Spleen (tissue), 11 donors: Measurements from ENCODE around the gene RHOV. TPM values are rescaled to one million over a fixed set of nuclear protein-coding genes. Genes with fewer than 3 reads are reported as not detected.
A peak's percentile ranks its signal among the peaks of the same experiment; 100 is the strongest.

Source experiments
- DNase-seq: peaks from one replicate; pipeline ENCODE4 v3.0.0-alpha.2; 2020
- H3K27ac ChIP-seq, 8 donors: fragments of 200-600 bp; sonication (generic) in 7 of 8; 1 replicate in 4 of 8; 2 replicates in 4 of 8; pipeline versions ENCODE4 v1.5.0 to v1.8.0; 2016 to 2021; ENCODE audit warnings: inconsistent platforms in 4 of 8, mild to moderate bottlenecking in 4 of 8, moderate library complexity in 1 of 8
- H3K27me3 ChIP-seq, 7 donors: fragments of 200-600 bp; sonication (generic) in 6 of 7; replicated peaks in 1 of 7; 1 replicate in 4 of 7; 2 replicates in 3 of 7; pipeline versions ENCODE4 v1.5.0 to v1.8.0; 2016 to 2021; ENCODE audit warnings: inconsistent platforms in 3 of 7, mild to moderate bottlenecking in 1 of 7
- H3K36me3 ChIP-seq, 6 donors: fragments of 200-600 bp; sonication (generic) in 5 of 6; 1 replicate in 4 of 6; 2 replicates in 2 of 6; pipeline versions ENCODE4 v1.5.0 to v1.8.0; 2016 to 2021; ENCODE audit warnings: inconsistent platforms in 2 of 6
- H3K4me1 ChIP-seq, 6 donors: fragments of 200-600 bp; sonication (generic) in 5 of 6; 1 replicate in 3 of 6; 2 replicates in 3 of 6; pipeline versions ENCODE4 v1.5.0 to v1.8.0; 2016 to 2021; ENCODE audit warnings: inconsistent platforms in 3 of 6
- H3K4me3 ChIP-seq, 8 donors: fragments of 200-600 bp; sonication (generic) in 7 of 8; 1 replicate in 4 of 8; 2 replicates in 4 of 8; pipeline versions ENCODE4 v1.5.0 to v1.8.0; 2016 to 2021; ENCODE audit warnings: inconsistent platforms in 4 of 8, mild to moderate bottlenecking in 4 of 8, moderate library complexity in 2 of 8
- H3K9me3 ChIP-seq, 8 donors: fragments of 200-600 bp; sonication (generic) in 7 of 8; 1 replicate in 4 of 8; 2 replicates in 4 of 8; pipeline versions ENCODE4 v1.5.0 to v1.8.0; 2016 to 2021; ENCODE audit warnings: inconsistent platforms in 4 of 8
- CTCF ChIP-seq, 11 experiments: fragments of 200-600 bp in 7 of 11; fragments of 450-650 bp in 4 of 11; sonication (generic) in 4 of 11; IDR thresholded peaks in 8 of 11; conservative IDR thresholded peaks in 3 of 11; 1 replicate in 7 of 11; 2 replicates in 4 of 11; pipeline versions ENCODE4 v1.4.0 to v1.8.0; 2016 to 2021; ENCODE audit warnings: antibody characterized with exemption in 11 of 11, inconsistent platforms in 4 of 11, mild to moderate bottlenecking in 1 of 11
- POLR2A ChIP-seq, 3 donors: fragments of 450-650 bp; IDR thresholded peaks; one replicate each; pipeline ENCODE4 v1.5.1; 2017; ENCODE audit warnings: antibody characterized with exemption in 3 of 3, mild to moderate bottlenecking in 1 of 3
- POLR2AphosphoS5 ChIP-seq, 3 donors: sonication (generic); formaldehyde crosslinking; IDR thresholded peaks; one replicate each; pipeline ENCODE4 v1.5.1; 2017; ENCODE audit warnings: antibody characterized with exemption in 3 of 3
- WGBS, 5 donors: extraction: QIAGEN DNeasy Blood & Tissue Kit in 3 of 5; methylation state at CpG; one replicate each; pipeline versions ENCODE4 v1.1.5 to v1.1.7; 2013 to 2018; 5-methylcytosine and 5-hydroxymethylcytosine counted together
- intact Hi-C: fragments of 100-400 bp; cut with DNase I; formaldehyde crosslinking; loops from one replicate; pipeline ENCODE4 v1.15.0; 2023; ENCODE audit warnings: low total_unique reads
- polyA plus RNA-seq, 3 donors: library from polyadenylated mRNA; stranded (reverse); fragments of 200-250 nt; gene quantifications; one replicate each; pipeline ENCODE4 v1.2.1, GENCODE V29; 2013
- total RNA-seq, 7 donors: library from RNA; depleted of rRNA in 3 of 7; stranded (reverse); fragments of >200 nt in 3 of 7; fragmentation: NEBNext Ultra II Directional in 4 of 7; extraction: Animal tissue kit (Norgen Biotek cat#: 25700) in 4 of 7; gene quantifications; one replicate each; pipeline versions ENCODE4 v1.1.0 to v1.2.1, GENCODE V29; 2016 to 2021
- donor health status: healthy with polysubstance abuse.
- donor health status: DM: no; HTN: no; CAD: no; lungs with moderate emphysema.
- donor health status: DM: no; HTN: no; CAD: no.
- donor health status: Bipolar disorder and iron deficiency.
- donor health status: healthy.
- donor health status: DM: no; HTN: no; CAD: no.
- donor health status: DM: yes; HTN: yes; CAD: no.

RHOV gene
- total and polyA plus RNA-seq, 10 donors, result 0.06 to 0.19 TPM; not detected in 8

GRCh38 chr15:40891810-40892446, 17.9 kb upstream of the RHOV start:
- WGBS, 5 donors, result 14 to 25% (median 19%) methylated on average over 4 of the region's 4 CpGs
- Histone ChIP-seq H3K36me3 (peaks cover 0 to 14% (median 9%) of the 10 kb centered on the region in 6 donors), H3K9me3 (no peaks in the 10 kb centered on the region), H3K27me3 (no peaks in the 10 kb centered on the region), H3K4me3 (peak overlapping the region in 1 of 8 donors; percentile 98), H3K27ac (peak overlapping the region in 1 of 8 donors; percentile 91), H3K4me1 (peaks cover 11 to 51% (median 40%) of the 10 kb centered on the region in 6 donors)
- TF ChIP-seq POLR2AphosphoS5 (IDR thresholded peaks at IDR 0.05) (no peak), CTCF (IDR thresholded peaks at IDR 0.05 in 8 of 11, conservative IDR thresholded peaks at IDR 0.05 in 3 of 11) (peak in 9 of 11 experiments; percentile 14 to 74 (median 64)), POLR2A (IDR thresholded peaks at IDR 0.05) (no peak)
- no peak for DNase-seq
- intact Hi-C loops, result loop anchor here (2.0 to 5.0 kb wide), 2 partner anchors 33 to 215 kb away; no protein-coding TSS in a partner anchor

GRCh38 chr15:40891138-40891537, 17.1 kb upstream of the RHOV start:
- TF ChIP-seq POLR2AphosphoS5 (IDR thresholded peaks at IDR 0.05), result no peak
- no peak for TF ChIP-seq CTCF (IDR thresholded peaks at IDR 0.05 in 8 of 11, conservative IDR thresholded peaks at IDR 0.05 in 3 of 11)
- no peak for TF ChIP-seq POLR2A (IDR thresholded peaks at IDR 0.05)
- no peaks in the 10 kb centered on the region for H3K9me3 ChIP-seq
- WGBS, 5 donors, result 81 to 88% (median 86%) methylated on average over 5 of the region's 5 CpGs

GRCh38 chr15:40889112-40889511, 15.1 kb upstream of the RHOV start:
- Histone ChIP-seq H3K9me3 (no peaks in the 10 kb centered on the region), H3K27me3 (no peaks in the 10 kb centered on the region), H3K4me3 (no peak overlapping the region), H3K36me3 (no peaks in the 10 kb centered on the region), H3K4me1 (peaks cover 0 to 28% (median 18%) of the 10 kb centered on the region in 6 donors), H3K27ac (no peak overlapping the region)
- no peak for TF ChIP-seq POLR2A (IDR thresholded peaks at IDR 0.05)
- DNase-seq, result no peak
- intact Hi-C loops, result no loop called here

More at GRCh38 chr15:40891138-40891537, 17.1 kb upstream of the RHOV start:
- H3K4me1 ChIP-seq, result peaks cover 11 to 43% (median 34%) of the 10 kb centered on the region in 6 donors
- H3K36me3 ChIP-seq, result peaks cover 0 to 6% (median 2%) of the 10 kb centered on the region in 6 donors
- H3K4me3 ChIP-seq, result no peak overlapping the region
- H3K27ac ChIP-seq, result no peak overlapping the region
- no peaks in the 10 kb centered on the region for H3K27me3 ChIP-seq
- intact Hi-C loops, result loop anchor here (2.0 to 5.0 kb wide), 2 partner anchors 32 to 214 kb away; no protein-coding TSS in a partner anchor
- DNase-seq, result no peak

GRCh38 chr15:40886586-40886985, 12.6 kb upstream of the RHOV start:
- no peak for DNase-seq
- Histone ChIP-seq H3K4me1 (peaks cover 0 to 3% (median under 1%) of the 10 kb centered on the region in 6 donors), H3K27me3 (no peaks in the 10 kb centered on the region), H3K4me3 (no peak overlapping the region), H3K9me3 (peaks cover 0 to 3% (median 0%) of the 10 kb centered on the region in 8 donors), H3K27ac (no peak overlapping the region), H3K36me3 (no peaks in the 10 kb centered on the region)
- intact Hi-C loops, result no loop called here
- TF ChIP-seq POLR2AphosphoS5 (IDR thresholded peaks at IDR 0.05) (no peak), CTCF (IDR thresholded peaks at IDR 0.05 in 8 of 11, conservative IDR thresholded peaks at IDR 0.05 in 3 of 11) (no peak), POLR2A (IDR thresholded peaks at IDR 0.05) (no peak)
- 79 to 87% (median 82%) methylated on average over 1 of the region's 1 CpG for WGBS, 5 donors
